HG03045 (cell line): ENCODE results near the gene ANKRD34C.
"Not testable (repeated sequence)": the region's sequence is repeated elsewhere in the genome, so short reads cannot be mapped to it uniquely, and the experiment has no call there.

Experiments used
- ATAC-seq: cut with Tn5 transposase; IDR thresholded peaks from one replicate; pipeline ENCODE4 v1.9.1; 2021; ENCODE audit warnings: mild to moderate bottlenecking, moderate library complexity; ENCODE audit not compliant: unreplicated experiment

The ANKRD34C gene

DNA sequence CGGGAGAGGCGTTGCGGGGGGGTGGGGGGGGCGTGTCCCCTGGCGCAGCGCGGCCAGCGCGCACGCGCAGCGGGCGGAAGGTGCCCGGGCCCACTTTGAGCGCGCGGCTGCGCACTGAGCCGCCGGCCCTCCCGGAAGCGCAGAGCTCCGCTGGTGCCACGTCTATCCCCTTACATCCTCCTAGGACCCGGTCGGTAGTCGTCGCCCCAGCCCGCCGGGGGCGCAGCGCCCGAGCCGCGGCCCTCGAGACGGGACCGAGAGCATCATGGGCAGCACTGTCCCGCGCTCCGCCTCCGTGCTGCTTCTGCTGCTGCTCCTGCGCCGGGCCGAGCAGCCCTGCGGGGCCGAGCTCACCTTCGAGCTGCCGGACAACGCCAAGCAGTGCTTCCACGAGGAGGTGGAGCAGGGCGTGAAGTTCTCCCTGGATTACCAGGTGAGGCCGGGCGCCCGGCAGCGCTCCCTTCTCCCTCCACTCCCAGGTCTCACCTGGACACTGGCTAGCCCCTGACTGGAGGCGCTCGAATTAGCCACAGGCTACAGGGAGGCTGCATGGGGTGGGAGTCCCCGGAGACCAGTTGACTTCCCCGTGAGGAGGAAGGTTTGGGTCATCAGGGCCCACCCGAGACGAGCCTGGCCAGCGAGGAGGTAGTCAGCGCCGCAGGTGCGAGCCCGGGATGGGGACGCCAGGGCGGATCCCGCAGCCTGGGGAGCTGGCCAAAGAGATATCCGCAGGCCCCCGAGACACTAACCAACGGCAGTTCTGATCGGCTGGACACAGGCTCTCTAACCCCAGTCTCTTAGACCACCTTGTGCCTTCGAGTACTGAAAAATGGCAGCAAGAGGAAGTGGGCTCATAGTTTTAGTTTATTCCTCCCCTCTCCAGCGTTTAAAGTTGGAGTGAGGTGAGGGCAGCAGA lies 28.7 kb downstream of the ANKRD34C start, which contains the start of gene TMED3:
TSS of gene TMED3 (plus strand) at position 128 of the 916 bp plus-strand sequence. CDS start at position 266, 138 bp downstream.
- peak; percentile 90 for ATAC-seq

DNA sequence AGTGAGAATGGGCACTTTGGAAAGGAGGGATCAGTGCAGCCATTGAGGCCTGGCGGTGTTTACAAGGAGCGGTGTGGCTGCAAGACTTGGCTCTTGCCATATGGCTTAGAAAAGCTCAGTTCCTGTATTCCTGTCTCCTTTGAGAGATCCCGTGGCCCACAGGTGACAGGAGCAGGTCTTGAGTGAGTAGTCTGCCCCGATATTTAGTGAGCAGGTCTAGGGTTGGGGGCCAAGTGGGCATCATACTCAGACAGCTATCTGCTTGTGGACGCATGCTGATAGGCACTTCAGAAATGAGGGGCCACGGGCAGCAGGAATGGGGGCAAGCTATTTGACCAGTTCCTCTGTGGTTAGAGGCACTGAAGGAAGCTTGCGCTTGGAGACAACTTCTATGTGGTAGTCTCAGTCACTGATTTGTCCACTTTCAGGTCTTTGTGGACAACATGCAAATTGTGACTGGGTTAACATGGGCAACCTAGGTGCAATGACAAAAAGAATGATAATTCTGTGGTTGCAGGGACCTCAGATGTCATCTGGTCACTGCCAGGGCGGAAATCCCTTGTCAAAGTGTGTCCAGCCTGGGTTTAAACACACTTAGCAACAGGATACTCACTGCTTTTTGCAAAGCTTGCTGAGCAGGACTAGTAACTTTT lies 29.5 kb downstream of the ANKRD34C start:
- no peak for ATAC-seq

DNA sequence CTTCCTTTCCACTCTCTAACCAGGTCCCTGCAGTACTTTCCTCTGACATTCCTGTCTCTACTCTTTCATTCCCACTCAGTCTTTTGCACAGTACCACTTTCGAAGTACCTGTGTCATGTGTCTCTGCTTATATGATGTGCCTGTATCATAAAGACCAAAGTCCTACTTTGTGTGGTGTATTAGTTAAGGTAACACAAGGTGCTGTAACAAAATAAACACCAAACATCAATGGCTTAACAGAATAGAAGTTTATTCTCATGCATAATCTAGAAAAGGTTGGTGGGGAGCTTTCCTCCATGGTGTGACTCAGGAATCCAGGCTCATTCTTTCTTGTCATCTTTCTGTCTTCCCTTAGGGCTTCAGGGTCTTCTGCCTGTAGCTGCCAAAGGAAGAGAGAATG lies 31.7 kb downstream of the ANKRD34C start:
- no peak for ATAC-seq

DNA sequence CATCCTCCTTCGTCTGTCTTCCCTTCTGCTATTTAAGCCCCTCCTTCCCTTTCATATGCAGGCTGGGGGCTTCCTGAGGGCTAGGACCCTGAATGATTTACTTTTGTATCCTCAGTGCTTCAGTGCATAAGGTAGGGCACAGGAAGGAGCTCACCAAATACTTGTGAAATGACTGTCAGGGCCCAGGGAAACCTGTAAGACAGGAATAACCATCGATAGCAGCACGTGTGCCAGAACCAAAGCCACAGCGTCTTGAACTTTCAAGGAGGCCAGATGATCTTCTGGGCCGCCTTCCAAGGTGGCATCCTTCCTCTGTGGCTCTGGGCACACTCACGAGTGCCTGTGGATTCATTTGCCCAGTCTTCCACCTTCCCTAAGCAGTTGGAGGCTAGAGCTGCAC lies 32.3 kb downstream of the ANKRD34C start:
- ATAC-seq, result no peak

DNA sequence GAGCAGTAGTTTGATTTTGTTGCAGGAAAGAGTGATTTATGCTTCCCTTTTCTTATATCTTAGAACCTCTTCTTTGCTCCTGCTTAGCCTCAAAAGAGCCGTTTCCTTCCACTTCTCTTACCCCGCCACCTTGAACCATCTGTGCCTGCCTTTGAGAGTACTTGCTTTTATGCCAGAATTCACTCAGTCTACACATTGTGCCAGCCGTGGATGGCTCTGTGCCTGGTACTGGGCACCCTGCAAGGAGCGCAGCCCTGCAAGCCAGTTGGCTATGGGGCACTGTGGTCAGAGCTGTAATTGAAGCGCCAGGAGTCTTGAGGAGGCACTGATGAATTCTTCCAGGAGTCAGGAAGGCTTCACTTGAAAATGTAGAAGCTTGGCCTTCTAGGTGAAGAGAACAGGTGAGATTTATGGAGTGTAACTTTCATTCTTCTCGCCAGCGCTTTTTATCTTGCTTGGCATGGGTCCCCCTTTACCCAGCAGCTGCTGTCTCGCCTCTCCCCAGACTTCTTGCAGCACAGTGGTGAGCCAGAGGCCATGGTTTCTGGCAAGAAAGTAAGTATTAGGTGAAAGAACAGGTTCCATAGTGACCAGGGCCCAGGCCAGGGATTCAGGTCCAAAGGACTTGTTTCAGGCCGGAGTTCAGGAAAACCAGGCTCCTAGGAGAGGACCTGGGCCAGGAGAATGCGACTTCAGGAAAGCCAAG lies 33.3 kb downstream of the ANKRD34C start:
- ATAC-seq, result no peak

DNA sequence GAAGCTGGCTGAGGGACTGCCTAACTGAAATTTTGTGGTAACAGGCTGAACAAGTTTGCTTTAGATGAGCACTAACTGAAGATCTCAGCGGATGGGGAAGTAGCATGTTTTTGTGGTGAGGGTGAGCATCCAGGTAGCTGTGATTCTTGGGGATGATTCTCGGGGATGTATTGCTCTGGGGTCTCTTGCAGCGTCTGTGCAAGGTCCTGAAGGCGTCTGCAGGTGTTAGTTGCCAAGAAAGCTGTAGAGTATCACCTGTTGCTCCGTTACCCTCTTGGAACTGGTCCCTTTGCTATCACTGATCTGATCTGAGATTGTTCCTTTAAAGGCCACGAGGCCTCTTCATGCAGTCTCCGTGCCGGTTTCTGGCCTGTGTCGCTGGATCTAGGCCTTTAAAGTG lies 34.3 kb downstream of the ANKRD34C start:
- ATAC-seq, result no peak

DNA sequence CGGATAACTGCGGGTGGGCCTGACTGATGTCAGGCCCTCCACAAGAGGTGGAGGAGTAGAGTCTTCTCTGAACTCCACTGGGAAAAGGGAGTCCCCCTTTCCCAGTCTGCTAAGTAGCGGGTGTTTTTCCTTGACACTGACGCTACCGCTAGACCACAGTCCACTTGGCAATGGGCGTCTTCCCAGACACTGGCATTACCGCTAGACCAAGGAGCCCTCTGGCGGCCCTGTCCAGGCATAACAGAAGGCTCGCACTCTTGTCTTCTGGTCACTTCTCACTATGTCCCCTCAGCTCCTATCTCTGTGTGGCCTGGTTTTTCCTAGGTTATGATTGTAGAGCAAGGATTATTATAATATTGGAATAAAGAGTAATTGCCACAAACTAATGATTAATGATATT lies 37.5 kb downstream of the ANKRD34C start:
- ATAC-seq, result not testable (repeated sequence)

DNA sequence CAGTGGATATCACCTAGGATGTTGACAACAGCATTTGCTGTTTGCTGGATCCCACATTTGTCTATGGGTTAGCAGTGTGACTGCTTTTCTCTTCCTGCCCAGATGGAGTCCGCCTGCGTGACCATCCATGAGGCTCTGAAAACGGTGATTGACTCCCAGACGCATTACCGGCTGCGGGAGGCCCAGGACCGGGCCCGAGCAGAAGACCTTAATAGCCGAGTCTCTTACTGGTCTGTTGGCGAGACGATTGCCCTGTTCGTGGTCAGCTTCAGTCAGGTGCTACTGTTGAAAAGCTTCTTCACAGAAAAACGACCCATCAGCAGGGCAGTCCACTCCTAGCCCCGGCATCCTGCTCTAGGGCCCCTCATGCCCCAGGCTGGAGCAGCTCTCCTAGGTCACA lies 39.4 kb downstream of the ANKRD34C start:
- ATAC-seq, result no peak

DNA sequence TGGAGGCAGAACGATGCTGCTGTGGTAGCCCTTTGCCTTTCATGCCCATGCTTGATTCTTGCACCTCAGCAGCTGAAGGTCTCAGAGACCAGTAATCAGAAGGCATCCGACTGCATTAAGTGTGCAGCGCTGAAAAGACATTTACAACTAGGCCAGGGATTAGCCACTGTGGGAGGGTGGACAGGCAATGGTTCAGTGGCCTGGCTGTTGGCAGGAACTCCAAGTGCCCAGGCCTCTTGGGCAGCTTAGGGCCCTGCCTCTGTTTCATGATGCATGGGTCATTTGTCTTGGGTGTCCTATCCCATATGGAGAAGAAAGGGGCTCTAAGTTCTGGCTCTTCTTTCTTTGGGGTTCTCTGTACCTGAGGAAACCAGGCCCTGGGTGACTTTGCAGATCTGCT lies 39.8 kb downstream of the ANKRD34C start:
- no peak for ATAC-seq

DNA sequence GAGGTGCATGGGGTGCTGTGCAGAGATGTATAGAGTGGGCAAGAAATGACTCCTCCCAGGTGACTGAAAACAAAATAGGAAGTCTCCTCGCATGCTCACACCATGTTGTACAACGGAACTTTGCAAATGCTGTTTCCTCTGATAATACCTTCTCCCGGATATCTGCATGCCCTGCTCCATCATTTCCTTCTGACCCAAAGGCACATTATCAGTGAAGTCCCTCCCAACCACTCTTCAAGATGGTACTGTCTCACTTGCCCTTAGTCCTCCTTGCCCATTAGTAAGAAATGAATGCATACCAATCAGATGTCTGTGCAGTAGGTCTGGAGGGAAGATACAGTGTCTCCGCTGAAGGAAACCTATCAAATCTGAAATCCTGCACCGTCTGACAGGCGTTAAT lies 40.4 kb downstream of the ANKRD34C start:
- ATAC-seq, result no peak

DNA sequence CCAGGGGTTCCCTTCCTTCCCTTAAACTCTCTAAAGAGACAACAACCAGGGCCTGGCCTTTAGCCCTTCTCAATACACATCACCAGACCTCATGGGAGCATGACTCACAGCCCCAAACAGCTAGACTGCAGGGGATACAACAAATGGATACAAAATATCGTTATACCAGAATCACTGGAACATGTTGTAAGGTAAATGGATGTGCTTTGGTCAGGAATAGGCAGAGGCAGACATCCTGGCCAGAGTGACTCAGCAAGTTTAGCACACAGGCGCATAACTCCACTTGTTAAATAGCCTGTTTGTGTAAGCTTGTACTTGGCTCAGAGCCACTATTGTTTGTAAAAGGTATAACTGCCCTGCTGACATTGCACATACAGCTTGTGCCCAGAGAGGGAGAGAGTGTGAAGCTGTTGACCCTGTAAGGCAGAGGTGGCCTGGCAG lies 46.7 kb downstream of the ANKRD34C start:
- no peak for ATAC-seq
